ENCODE data around the gene MAGI2.
"Not testable (repeated sequence)": the region's sequence is repeated elsewhere in the genome, so short reads cannot be mapped to it uniquely, and the experiment has no call there.

The MAGI2 gene

DNA sequence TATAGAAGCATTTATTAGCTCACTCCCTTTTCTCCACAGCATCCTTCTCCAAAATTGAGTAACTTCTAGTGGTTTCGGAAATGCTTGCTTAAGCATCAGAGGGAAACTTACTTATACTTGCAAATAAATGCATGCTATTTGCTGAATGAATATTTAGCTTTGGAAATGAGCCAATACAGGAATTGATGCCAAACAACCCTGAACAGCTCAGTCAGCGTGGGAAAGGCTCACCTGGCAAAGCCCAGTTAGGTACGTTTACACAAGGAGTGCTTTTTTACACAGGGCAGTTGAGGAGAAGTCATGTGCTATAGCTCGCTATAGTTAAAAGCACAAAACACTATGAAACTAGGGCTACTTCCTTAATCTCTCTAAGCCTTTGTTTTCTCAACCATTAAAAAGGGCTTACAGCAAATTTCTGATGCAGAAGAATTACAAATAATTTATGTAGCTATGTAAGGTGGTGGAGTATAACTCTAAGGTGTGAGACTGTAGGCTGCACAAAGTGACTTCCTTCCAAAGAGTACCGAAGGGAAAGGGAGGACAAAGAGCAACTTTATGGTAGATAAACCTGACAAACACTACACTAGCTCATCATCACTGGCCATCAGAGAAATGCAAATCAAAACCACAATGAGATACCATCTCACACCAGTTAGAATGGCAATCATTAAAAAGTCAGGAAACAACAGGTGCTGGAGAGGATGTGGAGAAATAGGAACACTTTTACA is 1156.7 kb downstream of the MAGI2 start:
- no peak overlapping the region for H3K4me3 ChIP-seq (ENCODE audit: low read length)
- DNase-seq (ENCODE audit: low read depth, low spot score), result no peak

DNA sequence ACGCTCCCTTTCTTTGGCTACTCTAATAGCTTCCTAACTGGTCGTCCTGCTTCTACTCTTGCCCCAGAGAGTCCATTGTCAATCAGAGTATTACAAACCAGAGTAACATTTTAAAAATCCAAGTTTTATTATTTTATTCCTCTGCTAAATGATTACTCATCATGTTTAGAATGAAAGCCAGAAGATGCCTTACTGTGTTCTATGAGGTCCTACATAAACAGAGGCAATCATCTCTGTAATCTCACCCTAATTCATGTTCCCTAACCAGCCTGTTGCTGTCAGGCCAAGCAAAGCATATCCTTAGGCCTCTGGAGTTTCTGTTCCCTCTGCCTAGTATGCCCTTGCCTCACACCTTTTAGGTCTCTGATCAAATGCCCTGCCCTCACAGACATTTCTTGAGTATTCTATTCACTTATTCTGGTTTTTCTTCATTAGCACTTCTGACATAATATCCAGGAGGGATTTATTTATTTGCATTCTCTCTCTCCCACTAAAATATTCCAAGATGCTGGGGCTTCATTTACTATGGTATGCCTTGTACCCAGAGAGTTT is 1157.3 kb downstream of the MAGI2 start:
- H3K4me3 ChIP-seq (ENCODE audit: low read length), result no peak overlapping the region
- DNase-seq (ENCODE audit: low read depth, low spot score), result no peak

DNA sequence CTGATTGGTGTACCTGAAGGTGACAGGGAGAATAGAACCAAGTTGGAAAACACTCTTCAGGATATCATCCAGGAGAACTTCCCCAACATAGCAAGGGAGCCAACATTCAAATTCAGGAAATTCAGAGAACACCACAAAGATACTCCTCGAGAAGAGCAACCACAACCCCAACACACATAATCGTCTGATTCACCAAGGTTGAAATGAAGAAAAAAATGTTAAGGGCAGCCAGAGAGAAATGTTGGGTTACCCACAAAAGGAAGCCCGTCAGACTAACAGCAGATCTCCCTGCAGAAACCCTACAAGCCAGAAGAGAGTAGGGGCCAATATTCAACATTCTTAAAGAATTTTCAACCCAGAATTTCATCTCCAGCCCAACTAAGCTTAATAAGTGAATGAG is 1164.0 kb downstream of the MAGI2 start:
- DNase-seq (ENCODE audit: low read depth, low spot score); H3K4me3 ChIP-seq (ENCODE audit: low read length): not testable (repeated sequence)

DNA sequence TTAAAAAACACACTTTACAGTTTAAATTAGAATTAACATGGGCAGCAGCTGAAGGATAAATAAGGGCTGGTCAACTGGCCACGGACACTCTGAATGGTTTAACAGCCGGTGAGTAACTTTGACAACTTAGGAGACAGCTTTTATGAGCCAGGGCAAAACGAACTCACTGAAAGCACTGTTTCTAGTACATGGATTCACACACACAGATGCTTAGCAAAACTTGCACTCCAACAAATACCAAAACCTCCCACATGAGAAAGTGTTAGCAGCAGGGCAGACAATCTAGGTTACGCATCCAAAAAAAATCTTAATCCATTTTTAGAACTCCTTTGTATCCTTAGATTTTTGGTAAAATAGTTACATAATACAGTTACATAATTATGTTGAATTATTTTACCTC is 1168.5 kb downstream of the MAGI2 start:
- H3K4me3 ChIP-seq (ENCODE audit: low read length), result no peak overlapping the region
- no peak for DNase-seq (ENCODE audit: low read depth, low spot score)

DNA sequence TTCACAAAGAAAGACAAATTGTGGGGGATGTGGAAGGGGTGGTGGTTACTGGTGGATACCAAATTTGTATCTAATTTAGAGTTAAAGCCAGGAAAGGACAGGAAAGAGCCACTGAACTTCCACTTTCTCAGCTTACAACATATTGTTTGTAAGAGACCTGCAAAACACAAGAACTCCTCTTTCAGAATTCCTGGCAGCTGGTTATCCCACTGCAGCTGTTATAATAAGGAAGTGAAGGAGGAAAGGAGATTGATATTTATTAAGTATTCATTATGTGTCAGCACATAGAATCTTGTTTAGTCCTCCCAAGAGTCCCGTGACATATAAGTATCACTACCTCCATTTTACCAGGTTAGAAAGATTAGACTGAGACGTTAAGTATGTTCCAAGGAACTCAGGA is 1173.2 kb downstream of the MAGI2 start:
- no peak overlapping the region for H3K4me3 ChIP-seq (ENCODE audit: low read length)
- DNase-seq (ENCODE audit: low read depth, low spot score), result no peak

DNA sequence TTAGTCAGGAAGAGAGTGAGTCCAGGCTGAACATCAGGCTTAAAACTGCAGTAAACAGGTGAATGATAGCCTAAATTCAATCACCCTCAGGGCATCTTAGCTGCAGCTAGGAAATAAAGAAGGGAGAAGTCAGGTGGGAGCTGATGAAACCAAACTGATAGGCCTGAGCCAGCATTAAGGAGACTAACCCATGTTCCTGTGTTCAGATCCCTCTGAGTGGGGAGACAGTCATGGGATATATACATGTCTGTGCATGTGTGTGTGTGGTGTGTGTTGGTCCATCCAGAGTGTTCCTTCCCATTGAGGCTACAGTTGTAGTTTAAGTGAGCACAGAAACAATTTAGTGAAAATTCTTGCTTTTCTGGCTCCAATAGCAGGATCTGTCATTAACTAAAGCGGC is 1174.0 kb downstream of the MAGI2 start:
- DNase-seq (ENCODE audit: low read depth, low spot score), result no peak
- H3K4me3 ChIP-seq (ENCODE audit: low read length), result no peak overlapping the region

DNA sequence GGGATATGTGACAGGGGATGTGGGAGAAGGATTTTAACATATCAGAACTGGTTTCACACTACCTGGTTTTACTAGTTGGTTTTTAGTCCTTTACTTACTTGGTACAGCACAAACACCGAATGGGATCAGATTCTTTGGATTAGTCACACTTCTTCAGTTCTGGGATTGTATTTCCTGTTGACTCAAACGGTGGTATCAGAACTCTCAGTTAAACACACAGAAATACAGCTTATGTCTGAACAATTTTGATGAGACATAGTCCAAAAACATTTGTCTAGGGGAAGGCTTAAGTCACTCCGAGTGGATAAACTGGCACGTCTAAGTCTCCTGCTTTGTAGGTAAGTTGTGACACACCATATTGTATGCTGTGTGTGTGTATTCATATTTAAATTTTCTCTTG is 1174.4 kb downstream of the MAGI2 start:
- DNase-seq (ENCODE audit: low read depth, low spot score), result no peak
- no peak overlapping the region for H3K4me3 ChIP-seq (ENCODE audit: low read length)

DNA sequence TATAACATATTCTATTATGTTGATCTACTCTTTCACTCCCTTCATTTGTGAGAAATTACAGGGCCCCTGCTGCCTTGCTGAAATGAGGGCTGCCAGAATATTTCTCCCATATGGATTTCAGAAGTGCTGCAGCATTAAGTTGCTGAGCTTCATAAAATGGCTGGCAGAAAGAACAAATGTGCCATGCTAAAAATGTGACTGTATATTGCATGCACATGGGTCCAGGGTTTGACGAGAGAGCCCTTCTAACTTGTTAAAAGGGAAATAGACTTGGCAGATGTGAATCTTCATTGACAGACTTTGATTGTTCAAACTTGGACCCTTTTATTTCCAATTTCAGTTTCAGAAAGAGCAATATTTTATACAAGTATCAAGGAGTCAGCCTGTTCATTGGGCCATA is 1186.3 kb downstream of the MAGI2 start:
- no peak overlapping the region for H3K4me3 ChIP-seq (ENCODE audit: low read length)
- DNase-seq (ENCODE audit: low read depth, low spot score), result no peak

DNA sequence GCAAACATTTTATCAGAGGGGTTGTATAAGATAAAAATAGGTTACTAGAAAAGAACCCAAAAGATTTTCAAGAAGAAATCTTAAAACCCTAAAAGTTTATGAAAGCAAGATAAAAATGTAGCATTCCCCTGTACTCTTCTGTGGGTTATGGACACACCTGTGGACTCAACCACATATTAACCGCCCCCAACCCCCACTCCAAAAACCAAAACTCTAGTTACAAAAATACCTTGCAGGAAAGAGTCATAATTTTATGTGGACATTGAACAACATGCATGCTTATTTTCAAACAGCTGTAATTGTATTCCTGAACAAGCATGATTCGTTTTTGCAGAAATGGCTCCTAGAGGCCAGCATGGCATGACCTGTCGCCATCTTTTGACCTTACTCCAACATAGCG is 1188.0 kb downstream of the MAGI2 start:
- DNase-seq (ENCODE audit: low read depth, low spot score), result no peak

DNA sequence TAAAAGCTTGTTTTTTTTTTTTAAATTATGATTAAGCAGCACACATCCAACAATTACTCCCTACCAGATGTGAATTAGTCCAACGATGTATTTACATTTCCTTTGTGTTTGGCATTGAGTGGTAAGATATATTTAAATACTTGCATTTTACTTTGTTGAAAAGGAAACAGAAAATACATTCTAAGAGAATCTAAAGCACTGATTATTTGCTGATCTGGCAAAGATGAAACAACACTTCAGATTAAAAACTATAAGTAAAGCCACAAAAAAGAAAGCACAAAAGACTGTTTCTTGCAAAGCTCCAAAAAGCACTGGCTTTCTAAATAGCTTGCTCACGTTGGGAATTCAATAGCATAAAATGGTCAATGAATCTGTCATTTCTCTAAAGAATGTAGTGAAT is 1188.4 kb downstream of the MAGI2 start:
- H3K4me3 ChIP-seq (ENCODE audit: low read length), result no peak overlapping the region
- no peak for DNase-seq (ENCODE audit: low read depth, low spot score)

More for the DNA sequence above, 1188.0 kb downstream of the MAGI2 start:
- H3K4me3 ChIP-seq (ENCODE audit: low read length), result no peak overlapping the region

DNA sequence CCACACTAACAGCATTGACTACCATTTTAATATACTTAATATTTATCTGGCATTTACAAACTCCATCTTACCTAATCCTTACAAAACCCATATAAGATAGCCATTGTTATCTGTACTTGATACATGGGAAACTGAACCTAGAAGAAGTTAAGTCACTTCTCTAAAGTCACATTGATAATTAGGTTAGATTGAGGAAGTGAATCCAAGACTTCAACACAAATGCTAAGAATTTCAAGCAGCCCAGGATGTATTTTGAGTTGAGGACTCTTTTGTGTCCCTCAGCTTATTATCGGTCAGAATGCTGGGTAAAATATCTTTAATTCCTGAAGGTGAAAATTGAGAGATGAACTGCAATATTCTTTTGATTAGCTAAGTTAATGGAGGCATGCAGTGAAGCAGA is 1189.4 kb downstream of the MAGI2 start:
- DNase-seq (ENCODE audit: low read depth, low spot score), result no peak
- H3K4me3 ChIP-seq (ENCODE audit: low read length), result no peak overlapping the region

DNA sequence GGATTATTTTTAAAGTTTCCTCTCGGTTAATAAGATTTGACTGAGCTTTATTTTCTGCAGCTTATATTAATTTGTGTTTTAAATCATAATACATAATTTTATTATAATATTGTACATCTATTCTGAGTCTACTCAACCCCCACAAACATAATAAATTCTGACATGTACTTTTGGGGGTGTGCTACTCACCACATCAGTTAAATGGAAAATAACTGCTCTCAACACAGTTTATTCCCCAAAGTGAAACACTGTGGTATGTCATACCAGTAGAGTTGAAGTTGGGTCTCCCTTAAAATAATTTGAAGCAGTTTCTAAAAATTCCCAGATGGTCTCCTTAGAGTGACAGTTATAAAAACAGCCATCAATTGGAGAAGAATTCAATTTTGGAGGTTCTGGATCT is 1191.7 kb downstream of the MAGI2 start:
- DNase-seq (ENCODE audit: low read depth, low spot score), result no peak

DNA sequence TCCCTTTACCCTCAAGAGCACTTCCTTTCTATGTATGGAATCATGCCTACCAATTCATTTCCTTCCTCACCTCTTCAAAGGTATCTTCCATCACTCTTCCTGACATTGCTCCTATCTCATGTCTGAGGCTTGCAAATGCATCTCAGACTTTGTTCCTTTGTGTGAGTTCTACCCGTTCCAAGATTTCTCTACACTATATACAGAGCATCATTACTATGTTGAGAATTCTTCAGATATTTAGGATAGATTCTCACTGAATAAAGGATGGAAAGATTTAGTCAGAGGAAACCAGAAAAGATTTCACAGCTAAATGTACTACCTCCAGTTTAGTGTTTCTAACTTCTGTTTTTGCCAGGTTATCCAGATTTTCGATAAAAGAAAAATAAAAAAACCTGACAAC is 1192.2 kb downstream of the MAGI2 start:
- DNase-seq (ENCODE audit: low read depth, low spot score), result no peak
- no peak overlapping the region for H3K4me3 ChIP-seq (ENCODE audit: low read length)

More for the DNA sequence above, 1191.7 kb downstream of the MAGI2 start:
- no peak overlapping the region for H3K4me3 ChIP-seq (ENCODE audit: low read length)

DNA sequence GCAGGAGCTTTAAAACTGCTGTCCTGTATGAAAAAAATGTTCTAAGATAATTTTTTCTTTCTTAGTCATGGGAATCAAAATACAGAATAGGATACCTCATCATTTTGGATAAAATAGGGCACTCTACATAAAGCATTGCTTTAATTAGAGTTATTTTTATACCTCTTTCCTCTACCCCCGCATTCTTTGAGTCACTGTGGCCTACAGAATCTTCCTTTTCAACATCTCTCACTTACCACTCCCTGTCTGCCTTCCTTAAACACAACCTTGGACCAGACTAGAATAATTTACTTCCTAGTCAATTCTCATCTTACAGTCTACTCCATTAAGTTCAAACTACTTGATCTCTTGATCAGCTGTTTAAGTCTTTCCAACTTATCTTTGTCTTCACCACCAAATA is 1192.6 kb downstream of the MAGI2 start:
- no peak overlapping the region for H3K4me3 ChIP-seq (ENCODE audit: low read length)
- DNase-seq (ENCODE audit: low read depth, low spot score), result no peak

DNA sequence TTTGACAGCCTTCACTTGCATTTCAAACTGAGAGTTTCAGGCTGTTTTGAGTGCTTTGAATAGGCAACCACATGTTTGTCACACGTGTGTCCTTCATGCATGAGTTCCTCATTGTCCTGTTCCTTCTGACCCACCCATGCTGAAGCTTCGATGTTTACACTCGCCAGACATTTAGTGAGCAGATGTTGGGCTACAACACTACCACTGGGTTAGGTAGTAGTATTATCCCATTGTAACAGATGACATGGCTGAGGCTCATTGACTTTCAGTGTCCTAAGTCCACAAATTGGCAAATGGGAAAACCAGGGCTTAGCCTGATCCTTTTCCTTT is 1198.8 kb downstream of the MAGI2 start:
- DNase-seq (ENCODE audit: low read depth, low spot score), result no peak
- no peak overlapping the region for H3K4me3 ChIP-seq (ENCODE audit: low read length)

DNA sequence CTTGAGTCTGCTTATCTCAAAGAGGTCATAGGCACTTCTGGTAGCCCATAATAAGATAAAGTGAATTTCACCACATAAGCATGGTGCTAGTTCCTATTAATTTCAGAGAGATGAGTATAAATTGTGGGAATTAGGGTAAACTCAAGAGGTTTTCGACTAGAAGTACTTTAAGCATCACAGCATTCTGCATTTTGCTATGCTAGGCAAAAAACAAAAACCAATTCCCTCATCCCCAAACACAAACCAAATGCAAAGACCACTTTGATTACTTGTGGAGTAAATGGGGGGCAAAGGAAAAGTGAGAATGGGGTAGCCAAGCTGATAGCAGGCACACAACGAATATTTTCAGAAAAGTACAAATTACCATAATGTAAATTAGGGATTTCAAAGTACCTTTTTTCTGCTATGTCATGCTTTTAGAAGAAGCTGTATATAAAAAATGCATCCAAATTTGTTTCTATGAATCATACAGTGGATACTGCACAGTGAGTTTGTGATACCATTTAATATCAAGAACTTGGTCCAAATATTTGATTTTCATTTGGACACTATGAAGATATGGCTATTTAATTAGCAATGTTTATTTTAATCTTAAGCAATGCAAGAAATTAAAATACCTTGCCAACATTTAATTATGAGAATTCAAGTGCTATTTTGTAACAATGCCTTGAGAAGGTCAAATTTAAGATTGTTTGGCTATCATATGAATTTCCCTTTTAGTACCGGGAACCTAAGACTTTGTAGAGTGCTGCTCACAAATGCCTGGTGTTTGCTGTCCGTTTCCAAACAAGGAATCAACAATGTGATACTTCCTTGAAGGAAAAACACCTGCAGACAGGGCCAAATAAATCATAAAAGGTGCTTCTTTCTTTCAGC is 1199.4 kb downstream of the MAGI2 start:
- DNase-seq (ENCODE audit: low read depth, low spot score), result no peak
- H3K4me3 ChIP-seq (ENCODE audit: low read length), result no peak overlapping the region

DNA sequence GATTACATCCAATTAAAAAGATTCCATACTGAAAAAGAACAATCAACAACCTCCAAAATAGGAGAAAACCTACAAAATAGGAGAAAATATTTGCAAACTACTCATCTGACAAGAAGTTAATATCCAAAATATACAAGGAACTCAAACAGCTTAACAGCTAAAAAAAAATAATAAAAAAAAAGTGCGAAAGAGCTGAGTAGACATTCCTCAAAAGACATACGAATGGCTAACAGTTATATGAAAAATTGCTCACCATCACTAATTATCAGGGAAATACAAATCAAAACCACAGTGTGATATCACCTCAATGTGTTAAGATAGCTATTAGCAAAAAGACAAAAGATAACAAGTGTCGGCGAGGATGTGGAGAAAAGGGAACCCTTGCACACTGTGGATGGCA is 1204.6 kb downstream of the MAGI2 start:
- no peak overlapping the region for H3K4me3 ChIP-seq (ENCODE audit: low read length)
- no peak for DNase-seq (ENCODE audit: low read depth, low spot score)

DNA sequence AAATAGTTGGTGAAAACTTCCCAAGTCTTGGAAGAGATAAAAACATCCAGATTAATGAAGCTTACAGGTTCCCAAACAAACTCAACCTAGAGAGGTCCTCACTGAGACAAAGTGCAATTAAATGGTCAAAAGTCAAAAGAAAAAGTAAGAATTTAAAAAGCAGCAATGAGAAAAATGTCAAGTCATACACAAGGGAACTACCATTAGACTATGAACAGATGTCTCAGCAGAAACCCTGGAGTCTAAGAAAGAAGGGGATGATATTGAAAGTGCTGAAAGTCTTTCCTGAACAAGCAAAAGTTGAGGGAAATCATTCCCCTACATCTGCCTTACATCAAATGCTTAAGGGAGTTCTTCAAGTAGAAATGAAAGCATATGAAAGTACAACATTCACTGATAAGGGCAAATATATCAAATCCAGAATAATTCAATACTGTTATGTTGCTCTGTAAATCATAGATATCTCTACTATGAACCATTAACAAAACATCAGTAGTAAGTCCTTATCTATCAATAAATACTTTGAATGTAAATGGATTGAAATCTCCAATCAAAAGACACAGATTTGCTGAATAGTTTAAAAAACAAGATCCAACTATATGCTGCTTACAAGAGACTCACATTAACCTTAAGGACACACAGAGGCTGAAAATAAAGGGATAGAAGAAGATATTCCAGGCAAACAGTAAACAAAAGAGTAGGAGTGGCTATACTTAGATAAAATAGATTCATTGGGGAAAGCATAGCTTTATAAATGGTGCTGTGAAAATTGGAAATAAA is 1205.4 kb downstream of the MAGI2 start:
- no peak for DNase-seq (ENCODE audit: low read depth, low spot score)
- H3K4me3 ChIP-seq (ENCODE audit: low read length), result no peak overlapping the region

DNA sequence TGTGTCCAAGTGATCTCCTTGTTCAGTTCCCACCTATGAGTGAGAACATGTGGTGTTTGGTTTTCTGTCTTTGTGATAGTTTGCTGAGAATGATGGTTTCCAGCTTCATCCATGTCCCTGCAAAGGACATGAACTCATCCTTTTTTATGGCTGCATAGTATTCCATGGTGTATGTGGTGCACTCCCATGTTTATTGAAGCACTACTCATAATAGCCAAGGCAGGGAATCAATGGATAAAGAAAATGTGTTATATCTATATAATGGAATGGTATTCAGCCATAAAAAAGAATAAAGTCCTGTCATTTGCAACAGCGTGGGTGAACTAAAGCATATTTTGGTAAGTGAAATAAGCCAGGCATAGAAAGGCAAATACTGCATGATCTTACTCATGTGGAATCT is 1213.3 kb downstream of the MAGI2 start:
- not testable (repeated sequence) for H3K4me3 ChIP-seq (ENCODE audit: low read length); DNase-seq (ENCODE audit: low read depth, low spot score)

DNA sequence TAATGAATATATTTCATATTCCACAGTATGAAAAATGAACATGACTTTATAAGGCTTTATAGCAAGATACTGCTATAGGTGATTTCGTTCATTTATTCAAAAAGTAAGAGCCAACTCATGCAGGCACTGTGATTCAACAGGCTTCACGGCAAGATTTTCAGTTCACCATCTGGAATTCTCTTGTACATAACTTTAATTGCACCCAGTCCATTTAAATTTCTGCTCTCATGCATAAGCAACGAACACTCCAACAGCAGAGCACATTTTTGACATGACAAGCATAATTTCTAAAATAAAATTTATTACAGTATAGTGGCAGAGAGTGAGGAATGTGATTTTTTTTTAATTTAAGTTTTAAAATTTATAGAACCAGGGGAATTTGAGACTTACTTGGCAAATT is 1218.8 kb downstream of the MAGI2 start:
- no peak for DNase-seq (ENCODE audit: low read depth, low spot score)
- H3K4me3 ChIP-seq (ENCODE audit: low read length), result no peak overlapping the region

All from Jurkat, Clone E6-1 (cell line).